ENCODE results near the gene CACNB2.

The CACNB2 gene

DNA sequence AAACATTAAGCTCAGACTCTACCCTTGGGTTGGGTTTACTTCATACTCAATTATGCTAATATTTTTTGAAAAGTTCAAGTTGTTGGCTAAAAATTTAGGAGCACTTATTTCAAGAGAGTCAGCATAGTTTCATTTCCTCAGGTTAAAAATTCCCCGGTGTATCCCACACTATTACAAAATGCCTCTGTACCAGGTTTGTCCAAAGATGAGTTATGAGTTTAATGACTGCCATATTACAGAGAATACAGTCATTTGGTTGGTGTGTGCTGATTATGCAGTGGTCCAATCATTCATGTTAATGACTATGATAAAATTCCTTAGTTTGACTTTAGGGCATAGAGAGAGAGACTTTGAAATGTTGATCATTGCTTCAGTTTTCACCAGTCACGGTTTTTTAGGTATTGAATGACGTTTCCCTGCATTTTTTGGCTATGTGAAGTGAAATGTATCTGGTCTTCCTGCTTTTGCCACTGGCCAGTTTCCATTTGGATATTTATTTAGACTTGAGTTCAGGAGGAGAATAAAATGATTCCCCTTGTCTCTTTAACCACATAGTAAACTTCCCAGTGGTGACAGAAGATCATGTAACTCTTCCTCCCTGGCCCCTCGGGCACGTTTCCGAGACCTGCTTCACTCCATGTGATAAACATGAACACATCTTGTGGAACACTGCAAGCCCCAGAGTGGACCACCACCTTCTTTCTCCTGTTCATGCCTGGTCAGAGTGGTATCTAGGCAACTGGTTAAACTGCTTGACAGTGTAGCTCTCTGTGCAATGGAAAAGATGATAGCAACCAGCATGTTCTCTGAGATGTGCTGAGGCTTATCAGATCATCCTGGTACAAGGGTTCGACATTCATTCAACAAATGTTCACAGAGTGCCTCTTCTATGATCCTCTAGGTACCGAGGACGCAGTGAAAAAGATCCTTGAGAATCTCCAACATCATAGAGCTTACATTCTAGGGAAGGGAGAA is 153.6 kb downstream of the CACNB2 start:
- DNase-seq (ENCODE audit: low read depth) = no peak

DNA sequence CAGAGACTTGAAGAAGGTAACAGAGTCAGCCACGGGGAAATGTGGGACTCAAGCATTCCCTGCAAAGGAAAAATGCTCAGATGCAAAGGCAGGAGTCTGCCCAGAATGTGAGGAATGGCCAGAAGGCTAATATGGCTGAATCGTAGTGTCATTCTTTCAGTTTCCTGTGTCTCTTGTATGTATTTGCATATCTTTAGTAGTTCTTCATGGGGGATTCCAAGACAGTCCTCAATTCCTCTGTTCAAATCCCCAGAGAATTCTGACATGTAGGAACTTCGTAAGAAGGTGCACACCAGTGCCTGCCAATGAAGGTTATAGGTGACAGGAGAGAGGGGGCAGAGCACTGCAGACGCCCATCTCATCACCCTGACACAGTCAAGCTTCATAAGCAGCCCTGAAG is 154.4 kb downstream of the CACNB2 start:
- no peak for DNase-seq (ENCODE audit: low read depth)

DNA sequence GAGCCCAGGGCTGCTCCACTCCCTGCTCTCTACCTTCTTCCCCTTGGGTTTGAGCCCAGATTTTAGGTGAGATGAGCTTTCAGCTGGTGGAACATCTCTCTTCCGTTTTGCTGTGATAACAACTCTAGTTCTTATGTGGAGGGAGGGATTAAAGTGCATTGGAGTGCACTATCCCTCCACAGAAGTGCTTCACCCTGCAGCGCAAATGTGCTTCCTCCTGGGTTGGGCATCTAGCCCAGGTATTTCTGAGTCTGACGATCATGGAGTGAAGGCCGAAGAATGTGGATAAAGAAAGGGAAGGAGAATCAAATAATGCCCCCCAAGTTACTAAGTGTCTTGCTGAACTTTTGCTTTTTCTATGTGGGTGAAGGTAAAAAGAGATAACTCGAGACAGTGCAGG is 157.4 kb downstream of the CACNB2 start:
- no peak for DNase-seq (ENCODE audit: low read depth)

DNA sequence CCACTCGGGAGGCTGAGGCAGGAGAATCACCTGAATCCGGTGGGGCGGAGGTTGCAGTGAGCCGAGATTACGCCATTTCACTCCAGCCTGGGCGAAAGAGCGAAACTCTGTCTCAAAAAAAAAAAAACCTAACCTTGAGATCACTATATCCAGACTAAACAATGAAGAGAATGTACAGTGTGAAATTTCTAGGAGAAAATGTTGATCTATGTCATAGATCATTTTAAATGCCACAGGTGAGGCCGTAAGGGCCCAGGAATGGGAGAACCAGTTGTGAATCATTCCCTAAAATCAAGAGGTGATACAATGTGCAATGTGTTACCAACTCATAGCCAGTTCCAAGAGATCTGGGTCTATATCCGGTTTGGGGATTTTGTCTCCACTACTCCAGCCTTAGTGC is 158.0 kb downstream of the CACNB2 start:
- no peak for DNase-seq (ENCODE audit: low read depth)

DNA sequence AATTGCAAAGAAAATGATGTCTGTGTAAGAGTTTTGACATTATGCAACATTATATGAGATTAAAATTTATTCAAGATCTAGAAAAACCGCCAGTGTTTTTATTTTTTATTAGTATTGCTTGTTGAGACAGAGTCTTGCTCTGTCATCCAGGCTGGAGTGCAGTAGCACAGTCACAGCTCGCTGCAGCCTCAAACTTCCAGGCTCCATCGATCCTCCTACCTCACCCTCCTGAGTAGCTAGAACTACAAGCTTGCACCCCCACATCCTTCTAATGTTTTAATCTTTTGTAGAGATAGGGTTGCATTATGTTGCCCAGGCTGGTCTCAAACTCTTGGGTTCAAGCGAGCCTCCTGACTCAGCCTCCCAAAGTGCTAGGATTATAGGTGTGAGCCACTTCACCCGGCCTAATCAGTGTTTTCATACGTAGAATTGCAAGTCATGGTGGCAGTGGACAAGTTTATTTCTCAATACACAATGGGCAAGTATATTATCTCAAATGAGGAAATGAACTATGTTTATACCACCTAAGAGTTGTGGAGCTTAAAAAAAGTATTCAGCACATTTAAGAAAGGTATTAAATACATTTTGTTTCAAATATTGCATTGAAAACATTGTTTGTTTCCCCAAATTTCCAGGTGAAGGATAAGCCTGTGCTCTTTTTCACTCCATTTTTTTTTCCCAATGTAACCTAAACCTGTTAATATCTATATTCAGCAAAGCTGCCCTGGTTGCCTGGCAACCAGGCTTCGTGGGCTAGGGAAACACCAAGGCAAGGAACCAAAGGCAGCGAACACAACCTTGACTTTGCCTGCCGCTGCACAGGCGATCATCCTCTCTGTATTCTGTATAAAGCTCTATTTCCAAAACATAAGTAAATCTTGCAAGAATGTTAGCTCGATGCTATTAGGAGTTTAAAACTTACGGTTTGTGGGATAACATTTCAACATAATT is 163.9 kb downstream of the CACNB2 start:
- no peak for DNase-seq (ENCODE audit: low read depth)

DNA sequence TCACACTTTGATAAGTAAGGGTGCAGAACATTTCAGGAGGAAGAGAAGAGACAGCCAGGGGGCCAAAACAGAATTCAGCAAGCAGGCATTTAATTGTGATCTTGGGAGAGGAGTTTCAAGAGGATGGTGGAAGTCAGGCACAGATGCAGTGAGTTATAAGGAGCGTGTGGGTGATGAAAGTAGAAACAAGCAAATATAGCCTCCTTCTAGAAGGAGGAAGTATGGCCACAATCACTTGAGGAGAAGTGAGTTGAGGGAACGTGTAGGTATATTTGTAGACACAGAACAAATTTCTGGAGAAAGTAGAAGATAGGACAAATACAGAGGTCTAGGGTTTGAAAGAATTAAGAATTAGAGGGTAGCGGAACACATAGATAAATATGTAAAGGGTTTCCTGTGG is 165.8 kb downstream of the CACNB2 start:
- no peak for DNase-seq (ENCODE audit: low read depth)

DNA sequence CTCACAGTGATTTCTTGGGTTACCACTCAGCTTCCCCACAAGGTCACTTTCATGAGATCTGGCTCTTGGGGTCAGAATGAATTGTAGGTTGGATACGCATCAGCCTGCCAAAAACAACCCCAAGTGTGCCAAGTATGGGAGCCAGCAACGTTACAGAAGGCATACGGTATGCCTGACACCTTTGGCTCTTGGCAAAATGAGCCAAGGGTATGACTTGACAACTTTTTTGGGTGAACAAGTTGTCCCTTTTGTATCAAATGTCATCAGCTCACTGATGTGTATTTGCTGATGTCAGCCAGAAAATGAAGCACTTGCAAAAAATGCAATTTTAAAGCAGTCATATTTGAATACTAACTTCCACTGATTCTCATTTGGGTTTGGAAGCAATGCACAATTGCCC is 168.4 kb downstream of the CACNB2 start:
- DNase-seq (ENCODE audit: low read depth) = no peak

DNA sequence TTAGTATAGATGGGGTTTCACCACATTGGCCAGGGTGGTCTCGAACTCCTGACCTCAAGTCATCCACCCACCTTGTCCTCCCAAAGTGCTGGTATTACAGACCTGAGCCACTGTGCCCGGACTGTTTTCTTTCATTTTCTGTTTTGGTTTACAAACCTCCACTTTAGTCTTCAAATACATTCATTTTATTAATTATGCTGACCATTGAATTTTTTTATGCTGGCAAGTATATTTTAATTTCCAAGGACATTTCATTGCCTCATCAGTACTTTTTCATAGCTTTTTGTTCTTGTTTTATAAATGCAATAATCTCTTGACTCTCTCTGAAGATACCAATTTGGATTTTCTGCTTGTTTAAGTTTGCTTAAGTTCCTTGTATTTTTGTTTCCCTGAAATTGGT is 170.5 kb downstream of the CACNB2 start:
- DNase-seq (ENCODE audit: low read depth) = no peak

DNA sequence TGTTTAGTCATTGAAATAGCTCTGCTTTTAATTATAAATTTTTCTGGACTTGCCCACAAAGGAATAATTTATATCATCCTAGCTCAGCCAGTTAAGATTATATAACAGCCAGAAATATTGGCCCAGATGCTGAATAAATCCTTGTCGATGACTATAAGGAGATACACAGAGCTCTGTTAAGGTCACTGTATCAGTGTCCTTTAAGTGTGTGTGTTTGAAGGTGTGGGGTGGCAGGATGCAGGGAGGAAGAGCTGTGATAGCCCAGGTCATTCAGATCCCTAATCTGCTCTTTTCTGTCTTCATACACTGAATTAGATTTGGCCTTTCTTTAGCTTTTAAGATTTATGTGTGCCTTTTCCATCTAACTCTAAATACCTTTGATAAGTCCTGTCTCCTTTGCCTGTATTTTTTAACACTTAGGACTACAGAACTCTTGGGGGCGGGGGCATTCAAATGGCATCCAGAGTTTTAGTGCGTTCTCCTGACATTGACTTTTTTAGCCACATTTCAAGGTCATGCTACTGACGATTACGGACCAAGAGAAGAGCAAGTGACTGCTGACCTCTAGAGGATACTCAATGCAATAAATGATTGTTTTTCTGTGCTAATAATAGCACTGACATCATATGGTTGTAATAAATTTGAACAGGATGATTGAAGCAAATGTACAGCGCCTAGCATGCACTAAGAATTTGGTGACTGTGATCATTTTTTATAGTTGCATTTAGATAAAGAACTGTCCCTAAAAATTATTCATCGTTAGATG is 172.3 kb downstream of the CACNB2 start:
- DNase-seq (ENCODE audit: low read depth) = no peak

DNA sequence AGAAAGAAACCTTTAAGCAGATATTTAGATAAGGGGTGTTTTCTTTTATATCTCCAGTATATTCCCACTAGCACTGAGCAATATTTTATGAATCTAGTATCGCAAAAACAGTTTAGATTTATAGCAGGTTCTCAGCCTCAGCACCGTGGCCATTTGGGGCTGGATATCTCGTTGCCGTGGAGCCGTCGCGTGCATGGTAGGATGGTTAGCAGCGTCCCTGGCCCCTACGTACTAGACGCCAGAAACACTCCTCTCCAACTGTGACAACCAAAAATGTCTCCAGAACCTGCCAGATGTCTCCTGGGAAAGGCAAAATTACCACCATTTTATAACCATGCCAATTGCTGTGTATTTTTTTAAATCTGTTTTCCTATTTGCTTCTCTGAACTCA is 172.9 kb downstream of the CACNB2 start:
- DNase-seq (ENCODE audit: low read depth) = no peak

DNA sequence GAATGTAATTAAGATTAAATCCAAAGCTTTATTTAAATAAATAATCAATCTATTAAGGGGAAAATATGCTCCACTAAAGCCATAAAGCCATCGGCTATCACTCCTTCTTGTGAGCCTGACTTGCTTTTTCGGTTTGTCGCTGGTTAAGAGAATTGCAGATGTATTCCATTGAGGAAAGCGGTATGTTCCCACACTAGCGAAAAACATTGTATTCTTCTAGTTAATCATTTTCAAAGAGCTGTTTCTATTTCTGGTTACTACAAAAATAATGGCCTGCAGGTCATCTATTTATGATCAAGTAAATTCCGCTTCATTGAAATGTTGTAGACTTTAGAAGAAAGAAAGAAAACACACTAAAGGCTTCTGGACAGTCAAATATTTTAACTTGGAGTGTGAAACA is 173.4 kb downstream of the CACNB2 start:
- DNase-seq (ENCODE audit: low read depth) = no peak

DNA sequence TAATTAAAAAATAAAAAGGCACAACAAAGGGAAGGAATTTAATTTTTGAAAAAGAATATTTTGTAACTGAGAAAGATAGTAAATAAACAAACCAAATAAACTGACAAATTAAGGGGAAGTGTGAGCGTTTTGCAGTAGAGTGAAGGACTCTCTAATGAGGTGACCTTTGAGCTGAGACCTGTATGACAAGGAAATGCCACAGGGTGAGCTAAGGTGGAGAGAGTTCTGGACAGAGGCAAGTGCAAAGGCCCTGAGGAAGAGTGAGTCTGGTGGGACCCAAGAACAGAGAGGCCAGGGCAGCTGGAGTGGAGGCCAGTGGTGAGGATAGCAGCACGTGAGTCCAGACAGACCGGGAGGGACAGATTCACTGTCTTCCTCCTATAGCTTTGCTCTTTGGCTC is 179.4 kb downstream of the CACNB2 start:
- no peak for DNase-seq (ENCODE audit: low read depth)

DNA sequence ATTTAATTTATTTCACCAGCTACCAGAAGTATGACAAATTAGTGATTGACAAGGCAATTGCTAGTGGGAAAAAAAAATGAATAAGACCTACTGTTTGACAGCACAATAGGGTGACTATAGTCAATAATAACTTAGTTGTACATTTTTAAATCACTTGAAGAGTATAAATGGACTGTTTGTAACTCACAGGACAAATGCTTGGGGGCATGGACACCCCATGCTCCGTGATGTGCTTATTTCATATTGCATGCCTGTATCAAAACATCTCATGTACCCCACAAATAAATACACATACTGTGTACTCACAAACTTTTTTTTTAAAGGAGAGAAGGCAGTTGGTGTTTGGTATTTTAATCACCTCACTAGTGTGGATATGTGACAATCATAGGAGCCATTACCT is 181.1 kb downstream of the CACNB2 start:
- DNase-seq (ENCODE audit: low read depth) = no peak

DNA sequence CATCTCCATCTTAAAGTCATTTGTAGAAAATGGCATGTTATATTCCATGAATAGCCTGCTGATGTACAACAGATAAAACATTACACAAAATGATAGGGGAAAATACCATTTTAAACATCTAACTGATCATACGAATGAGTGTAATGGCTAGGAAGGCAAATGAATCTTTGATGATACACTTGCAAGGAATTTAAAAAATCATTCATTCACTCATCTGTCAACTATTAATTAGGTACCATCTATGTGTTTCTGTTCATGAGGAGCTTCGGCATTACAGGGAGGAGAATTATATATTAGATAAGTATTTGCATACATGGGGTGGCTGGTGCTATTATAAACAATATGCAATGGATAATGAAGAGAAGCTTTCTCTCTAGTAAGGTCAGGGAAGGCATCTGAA is 183.7 kb downstream of the CACNB2 start:
- DNase-seq (ENCODE audit: low read depth) = no peak

DNA sequence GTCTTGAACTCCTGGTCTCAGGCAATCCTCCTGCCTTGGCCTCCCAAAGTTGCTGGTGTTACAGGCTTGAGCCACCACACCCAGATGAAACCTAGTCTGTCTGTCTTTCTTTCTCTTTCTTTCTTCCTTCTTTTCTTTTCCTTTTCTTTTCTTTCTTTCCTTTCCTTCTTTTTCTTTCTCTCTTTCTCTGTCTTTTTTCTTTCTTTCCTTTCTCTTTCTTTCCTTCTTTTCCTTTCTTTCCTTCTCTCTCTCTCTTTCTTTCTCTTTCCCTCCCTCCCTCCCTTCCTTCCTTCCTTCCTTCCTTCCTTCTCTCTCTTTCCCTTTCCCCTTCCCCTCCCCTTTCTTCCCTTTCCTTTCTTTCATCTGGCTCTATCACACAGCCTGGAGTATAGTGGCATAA is 185.2 kb downstream of the CACNB2 start:
- no peak for DNase-seq (ENCODE audit: low read depth)

DNA sequence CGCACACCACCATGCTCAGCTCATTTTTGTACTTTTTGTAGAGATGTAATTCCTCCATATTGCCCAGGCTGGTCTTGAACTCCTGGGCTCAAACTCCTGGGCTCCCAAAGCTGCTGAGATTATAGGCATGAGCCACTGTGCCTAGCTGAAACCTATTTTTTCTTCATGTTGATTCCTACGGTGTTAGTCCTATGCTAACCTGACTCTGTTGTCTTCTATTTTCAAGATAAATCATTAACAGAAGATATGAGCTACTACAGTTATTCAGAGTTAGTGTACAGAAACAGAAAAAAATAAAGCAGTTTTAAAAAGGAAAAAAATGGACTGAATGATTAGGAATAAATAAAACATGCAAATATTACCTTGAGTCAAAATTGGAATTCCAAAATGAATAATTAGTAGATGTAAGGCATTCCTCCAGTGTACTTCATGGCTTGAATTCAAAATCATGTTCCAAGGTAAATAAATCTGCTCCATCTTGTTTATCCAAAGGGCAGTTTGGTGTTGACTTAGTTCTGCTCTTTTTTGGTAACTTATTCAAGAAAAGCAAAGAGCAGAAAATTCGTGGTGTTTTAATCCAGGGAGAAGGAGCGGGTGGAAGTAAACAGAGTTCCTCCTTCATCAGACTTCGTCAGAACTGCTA is 185.8 kb downstream of the CACNB2 start:
- DNase-seq (ENCODE audit: low read depth) = no peak

DNA sequence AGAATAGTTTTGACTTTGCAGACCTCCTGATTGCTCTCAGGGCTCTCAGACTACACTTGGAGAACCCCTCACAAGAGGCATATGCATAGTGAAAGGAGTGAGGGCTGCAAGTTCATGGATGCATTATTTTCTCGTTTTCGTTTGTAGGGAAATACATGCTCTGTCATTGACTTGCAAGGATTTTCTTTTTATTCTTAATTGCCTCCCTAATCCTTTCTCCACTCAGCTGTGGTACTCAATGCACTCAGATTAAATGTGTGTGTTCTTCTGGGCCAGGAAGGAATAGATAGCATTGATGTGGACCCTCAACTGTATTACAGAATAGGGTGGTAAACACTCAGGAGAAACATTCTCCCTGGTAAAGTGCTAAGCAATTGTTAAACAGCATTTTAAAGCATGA is 188.7 kb downstream of the CACNB2 start:
- no peak for DNase-seq (ENCODE audit: low read depth)

DNA sequence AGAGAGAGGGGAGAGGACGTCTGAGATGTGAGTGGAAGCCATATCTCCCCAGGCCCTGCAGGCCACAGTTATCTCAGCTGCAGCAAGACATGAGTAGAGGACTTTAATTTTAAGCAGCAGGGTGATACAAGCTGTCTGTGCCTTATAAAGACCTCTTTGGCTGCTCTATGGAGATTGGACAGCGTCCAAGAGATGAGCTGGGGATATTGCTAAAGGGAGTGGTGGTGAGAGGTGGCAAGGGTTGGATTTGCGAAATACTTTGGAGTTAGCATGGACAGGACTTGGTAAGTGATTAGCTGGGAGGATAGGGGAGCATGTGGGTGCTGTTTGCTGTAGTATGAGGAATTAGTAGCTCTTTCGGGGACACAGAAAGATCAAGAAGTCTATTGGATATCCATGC is 191.8 kb downstream of the CACNB2 start:
- no peak for DNase-seq (ENCODE audit: low read depth)

DNA sequence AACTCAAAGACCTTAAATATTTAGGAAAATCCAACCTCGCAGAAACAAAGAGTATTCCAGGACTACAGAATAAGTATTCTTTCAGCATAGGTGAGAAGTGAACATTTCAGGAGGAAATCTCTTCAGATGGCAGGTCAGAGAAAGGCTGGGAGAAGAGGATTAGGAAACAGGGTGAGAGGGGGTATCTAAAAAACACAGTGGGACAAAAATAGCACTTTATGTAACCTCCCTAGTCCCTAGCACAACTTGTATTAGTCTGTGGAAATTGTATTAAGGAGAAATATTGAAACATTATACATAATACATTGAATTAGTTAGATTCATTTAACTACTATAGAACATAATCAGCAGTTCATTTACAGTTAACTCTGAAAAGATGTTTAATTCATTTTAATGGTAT is 192.3 kb downstream of the CACNB2 start:
- no peak for DNase-seq (ENCODE audit: low read depth)

DNA sequence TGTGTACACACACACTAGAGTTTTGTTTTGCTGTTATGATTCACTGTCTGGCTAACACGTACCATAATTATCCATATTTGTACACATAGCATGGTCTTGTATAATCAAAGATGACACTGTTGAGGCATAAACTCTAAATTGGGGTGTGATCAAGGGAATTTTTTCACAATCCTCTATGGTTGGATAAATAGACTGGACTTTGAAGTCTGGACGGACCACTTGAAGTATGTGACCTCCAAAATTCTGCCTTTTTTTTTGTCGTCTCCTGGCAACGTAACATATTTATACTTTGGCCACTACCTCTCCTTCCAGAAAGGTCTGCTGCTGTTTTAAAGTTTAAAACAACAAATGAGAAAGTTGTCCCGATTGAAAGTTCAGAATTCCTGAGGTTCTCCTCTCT is 193.4 kb downstream of the CACNB2 start:
- DNase-seq (ENCODE audit: low read depth) = no peak

DNA sequence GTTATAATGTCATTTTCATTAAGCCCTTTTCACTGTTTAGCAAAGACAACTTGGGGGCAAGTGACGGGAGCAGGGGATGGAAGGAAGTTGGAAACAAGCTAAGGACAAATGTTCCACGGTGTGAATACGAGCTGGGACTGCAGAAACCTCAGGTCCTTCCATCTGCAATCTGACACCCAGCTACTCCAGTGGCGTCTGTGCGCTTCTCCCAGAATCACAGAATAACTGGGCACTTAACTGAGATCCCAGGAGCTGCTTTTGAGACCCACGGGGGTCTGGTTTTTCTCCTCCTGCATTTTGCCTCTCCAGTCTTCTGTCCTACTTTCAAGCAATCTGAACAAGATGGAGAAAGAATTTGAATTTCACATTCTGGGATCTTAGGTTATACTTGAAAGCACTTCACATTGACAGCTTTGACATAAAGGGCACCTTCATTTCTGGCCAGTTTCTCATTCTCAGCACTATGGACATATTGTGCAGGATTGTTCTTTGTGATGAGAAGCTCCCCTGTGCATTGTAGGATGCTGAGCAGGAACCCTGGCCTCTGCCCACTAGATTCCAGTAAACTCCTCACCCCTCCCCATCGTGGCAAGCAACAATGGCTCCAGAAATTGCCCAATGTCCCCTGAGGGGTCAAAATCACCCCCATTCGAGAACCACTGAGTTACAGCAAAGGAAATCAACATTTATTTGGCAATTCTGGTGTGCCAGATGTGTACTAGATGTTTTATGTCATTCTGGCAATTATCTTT is 194.1 kb downstream of the CACNB2 start:
- DNase-seq (ENCODE audit: low read depth) = no peak

All from stimulated activated CD4-positive, alpha-beta T cell treated with anti-CD3 and anti-CD28 coated beads, Interleukin-2, amount 100 ng/mL, for 4 hours (primary cell).